Heart left ventricle (tissue), 16 donors: ENCODE results near the gene RANGAP1. TPM values are rescaled to one million over a fixed set of nuclear protein-coding genes. Genes with fewer than 3 reads are reported as not detected.
A peak's percentile ranks its signal among the peaks of the same experiment; 100 is the strongest.

Source experiments
- ATAC-seq, 4 donors: fragments of 200-7000 bp; cut with Tn5 transposase; one replicate each; pipeline ENCODE4 v1.9.1; 2020 to 2022; ENCODE audit warnings: moderate library complexity in 4 of 4, mild to moderate bottlenecking in 3 of 4, moderate number of reproducible peaks in 1 of 4
- DNase-seq, 5 donors: peaks; one replicate each; pipeline ENCODE4 v3.0.0-alpha.2; 2020
- H3K27ac ChIP-seq, 12 donors: fragments of 200-600 bp; sonication (generic) in 4 of 12; one replicate each; pipeline versions ENCODE4 v1.5.0 to v1.8.0; 2016 to 2022; ENCODE audit warnings: mild to moderate bottlenecking in 2 of 12
- H3K27me3 ChIP-seq, 9 donors: fragments of 200-600 bp; sonication (generic) in 2 of 9; one replicate each; pipeline versions ENCODE4 v1.5.1 to v1.8.0; 2016 to 2022; ENCODE audit warnings: mild to moderate bottlenecking in 3 of 9
- H3K36me3 ChIP-seq, 9 donors: fragments of 200-600 bp; sonication (generic) in 2 of 9; one replicate each; pipeline versions ENCODE4 v1.5.0 to v1.8.0; 2018 to 2022; ENCODE audit warnings: mild to moderate bottlenecking in 2 of 9
- H3K4me1 ChIP-seq, 12 donors: fragments of 200-600 bp; sonication (generic) in 4 of 12; one replicate each; pipeline versions ENCODE4 v1.5.0 to v1.8.0; 2016 to 2022; ENCODE audit warnings: mild to moderate bottlenecking in 3 of 12
- H3K4me3 ChIP-seq, 12 donors: fragments of 200-600 bp; sonication (generic) in 4 of 12; one replicate each; pipeline versions ENCODE4 v1.5.0 to v1.8.0; 2017 to 2022; ENCODE audit warnings: mild to moderate bottlenecking in 9 of 12, moderate library complexity in 4 of 12
- H3K9me3 ChIP-seq, 12 donors: fragments of 200-600 bp; sonication (generic) in 4 of 12; one replicate each; pipeline versions ENCODE4 v1.5.0 to v1.8.0; 2016 to 2022; ENCODE audit warnings: mild to moderate bottlenecking in 1 of 12
- POLR2A ChIP-seq, 2 donors: fragments of 450-650 bp; IDR thresholded peaks; one replicate each; pipeline ENCODE4 v1.6.1; 2017; ENCODE audit warnings: antibody characterized with exemption in 2 of 2, mild to moderate bottlenecking in 2 of 2, moderate library complexity in 2 of 2
- WGBS, 4 donors: extraction: QIAGEN DNeasy Blood & Tissue Kit in 2 of 4; methylation state at CpG; one replicate each; pipeline versions ENCODE4 v1.1.5 to v1.1.7; 2013 to 2018; 5-methylcytosine and 5-hydroxymethylcytosine counted together
- intact Hi-C, 10 donors: fragments of 100-400 bp; cut with DNase I; formaldehyde crosslinking; loops; one replicate each; pipeline versions ENCODE4 v1.11.1 to v1.14.2; 2022
- polyA plus RNA-seq, 2 donors: library from polyadenylated mRNA; stranded (reverse); fragments of 200-250 nt; gene quantifications; one replicate each; pipeline ENCODE4 v1.2.3, GENCODE V29; 2013
- total RNA-seq, 9 donors: library from RNA; depleted of rRNA in 2 of 9; stranded (reverse); fragments of >200 nt in 2 of 9; fragmentation: NEBNext Ultra II Directional in 3 of 9; extraction: Animal tissue kit (Norgen Biotek cat#: 25700) in 3 of 9; gene quantifications; one replicate each; pipeline versions ENCODE4 v1.1.0 to v1.2.4, GENCODE V29; 2016 to 2023
- TF ChIP-seq, protein P1 (sequence below), 12 donors: fragments of 200-600 bp; sonication (generic) in 4 of 12; IDR thresholded peaks; one replicate each; pipeline versions ENCODE4 v1.5.0 to v1.8.0; 2018 to 2022; ENCODE audit warnings: antibody characterized with exemption in 12 of 12, mild to moderate bottlenecking in 5 of 12
- donor health status: ischemic (EF 13 %, LVEDD 7.1; RV severe dilation, severe dysfunction).
- donor health status: healthy with polysubstance abuse.
- donor health status: DM: no; HTN: yes; CAD: no.
- donor health status: DM: no; HTN: no; CAD: no.
- donor health status: ischemic (EF 25% LVEDD 6.9; RV normal size, moderate dysfunction).
- donor health status: ischemic (EF 25% LVEDD 5.7; RV mildly dilated, moderate dysfunction).
- donor health status: healthy.
- donor health status: DM: yes; HTN: yes; CAD: no.
- donor health status: ischemic (EF 35%, LVEDD 5.7; RV mildly dilated, moderate dysfunction).
- donor health status: nonischemic (EF 11% LVEDD 7.7; RV severe dilation, severe dysfunction).
- donor health status: DM: yes; HTN: yes; CAD: no.
- donor health status: PGD.
- donor health status: ischemic (EF 29% LVEDD 5.4; RV normal size, mild dysfunction).
- donor health status: nonischemic (EF 23%, LVEDD 6.1; RV moderate dilation, normal function).

The RANGAP1 gene
- total and polyA plus RNA-seq, 11 donors: 23.7 to 125 (median 35.0) TPM

DNA sequence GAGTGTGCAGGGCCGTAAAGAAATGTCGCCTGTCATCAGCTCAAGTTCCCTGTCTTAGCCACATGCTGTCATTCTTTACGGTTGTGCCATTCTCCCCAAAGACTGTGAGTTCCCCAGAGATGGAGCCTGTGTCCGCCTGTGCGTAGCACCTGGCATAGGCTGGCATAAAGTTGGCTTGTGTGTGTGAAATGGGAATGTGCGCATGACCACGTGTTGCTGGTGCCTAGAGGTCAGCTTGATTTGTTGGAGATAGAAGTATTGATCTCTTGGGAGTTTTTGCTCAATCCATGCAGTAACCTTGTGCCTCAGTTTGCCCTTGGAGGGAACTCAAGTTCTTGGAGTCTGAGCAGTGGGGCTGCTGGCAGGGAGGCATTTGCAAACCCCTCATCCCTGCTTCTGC lies 54.6 kb downstream of the RANGAP1 start:
- Histone ChIP-seq H3K4me3 (no peak overlapping the region), H3K9me3 (no peaks in the 10 kb centered on the region), H3K36me3 (peaks cover 0 to 30% (median 23%) of the 10 kb centered on the region in 9 donors), H3K27me3 (no peaks in the 10 kb centered on the region), H3K27ac (peak overlapping the region in 6 of 12 donors; percentile 36 to 81 (median 66)), H3K4me1 (peaks cover 0 to 58% (median 33%) of the 10 kb centered on the region in 12 donors)
- TF ChIP-seq POLR2A (IDR thresholded peaks at IDR 0.05): no peak
- intact Hi-C loops: loop anchor here in 2 of 10 donors (5.0 kb wide), 1 partner anchor 34 kb away; no protein-coding TSS in a partner anchor
- 73 to 78% (median 76%) methylated on average over 7 of the region's 7 CpGs for WGBS, 4 donors
- no peak for DNase-seq
- no peak for ATAC-seq

DNA sequence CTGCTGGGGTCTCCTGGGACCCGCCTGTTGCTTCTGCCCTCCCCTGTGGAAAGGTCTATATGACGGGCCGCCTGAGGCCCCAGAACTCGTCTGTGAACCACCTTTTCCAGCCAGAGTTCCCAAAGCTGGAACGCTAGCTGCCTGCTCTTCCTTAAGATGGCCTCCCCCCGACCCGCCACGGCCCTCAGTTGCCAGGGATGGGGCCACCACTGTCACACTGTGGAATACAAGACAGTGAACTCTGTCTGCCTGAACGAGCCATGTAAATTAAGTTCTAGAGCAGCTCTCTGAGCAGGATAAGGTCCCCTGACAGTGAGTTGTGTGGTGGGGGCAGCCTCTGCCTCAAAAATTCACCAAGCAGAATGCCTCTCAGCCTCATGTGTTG lies 55.6 kb downstream of the RANGAP1 start:
- Histone ChIP-seq H3K27me3 (no peaks in the 10 kb centered on the region), H3K4me3 (no peak overlapping the region), H3K27ac (peak overlapping the region in 11 of 12 donors; percentile 9 to 81 (median 65)), H3K4me1 (peaks cover 0 to 49% (median 35%) of the 10 kb centered on the region in 12 donors), H3K9me3 (no peaks in the 10 kb centered on the region), H3K36me3 (peaks cover 0 to 40% (median 33%) of the 10 kb centered on the region in 9 donors)
- 65 to 77% (median 68%) methylated on average over 5 to 9 of the region's 9 CpGs for WGBS, 4 donors
- DNase-seq (no peak), ATAC-seq (no peak)
- intact Hi-C loops: loop anchor here in 2 of 10 donors (5.0 kb wide), 1 partner anchor 33 kb away; no protein-coding TSS in a partner anchor
- TF ChIP-seq POLR2A (IDR thresholded peaks at IDR 0.05): no peak
- TF ChIP-seq, protein P1, sequence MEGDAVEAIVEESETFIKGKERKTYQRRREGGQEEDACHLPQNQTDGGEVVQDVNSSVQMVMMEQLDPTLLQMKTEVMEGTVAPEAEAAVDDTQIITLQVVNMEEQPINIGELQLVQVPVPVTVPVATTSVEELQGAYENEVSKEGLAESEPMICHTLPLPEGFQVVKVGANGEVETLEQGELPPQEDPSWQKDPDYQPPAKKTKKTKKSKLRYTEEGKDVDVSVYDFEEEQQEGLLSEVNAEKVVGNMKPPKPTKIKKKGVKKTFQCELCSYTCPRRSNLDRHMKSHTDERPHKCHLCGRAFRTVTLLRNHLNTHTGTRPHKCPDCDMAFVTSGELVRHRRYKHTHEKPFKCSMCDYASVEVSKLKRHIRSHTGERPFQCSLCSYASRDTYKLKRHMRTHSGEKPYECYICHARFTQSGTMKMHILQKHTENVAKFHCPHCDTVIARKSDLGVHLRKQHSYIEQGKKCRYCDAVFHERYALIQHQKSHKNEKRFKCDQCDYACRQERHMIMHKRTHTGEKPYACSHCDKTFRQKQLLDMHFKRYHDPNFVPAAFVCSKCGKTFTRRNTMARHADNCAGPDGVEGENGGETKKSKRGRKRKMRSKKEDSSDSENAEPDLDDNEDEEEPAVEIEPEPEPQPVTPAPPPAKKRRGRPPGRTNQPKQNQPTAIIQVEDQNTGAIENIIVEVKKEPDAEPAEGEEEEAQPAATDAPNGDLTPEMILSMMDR (IDR thresholded peaks at IDR 0.05): no peak

DNA sequence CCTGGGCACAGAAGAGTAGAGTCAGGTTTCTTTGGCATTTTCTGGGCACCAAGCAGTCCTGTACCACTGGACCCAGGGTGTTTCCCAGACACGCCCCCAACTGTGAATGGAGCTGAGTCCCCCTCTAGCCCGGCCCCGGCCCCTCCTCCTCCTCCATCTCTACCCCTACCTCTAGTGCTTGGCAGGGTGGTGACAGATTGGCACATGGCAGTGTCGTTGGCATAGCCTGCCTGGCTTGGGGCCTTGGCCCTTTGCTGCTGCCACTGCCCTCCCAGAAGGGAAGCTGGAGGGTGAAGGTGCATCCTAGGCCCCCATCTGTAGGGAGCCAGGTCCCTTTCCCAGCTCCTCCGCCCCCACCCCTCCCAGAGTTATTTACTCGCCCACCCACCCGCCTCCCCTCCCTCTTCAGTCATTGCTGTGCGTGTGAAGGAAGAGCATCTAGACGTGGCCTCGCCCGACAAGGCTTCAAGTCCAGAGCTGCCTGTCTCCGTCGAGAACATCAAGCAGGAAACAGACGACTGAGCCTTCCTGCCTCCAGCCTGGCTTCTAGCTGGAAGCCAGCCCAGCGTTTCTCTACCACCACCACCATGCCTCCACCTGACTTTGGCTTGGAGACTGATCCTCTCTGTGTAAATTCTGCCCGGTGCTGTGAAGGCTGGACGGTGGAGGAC lies 56.1 kb downstream of the RANGAP1 start:
- ATAC-seq (peak; percentile 64 to 80 (median 76)), DNase-seq (peak in 4 of 5 donors; percentile 50 to 85 (median 70))
- no peaks in the 10 kb centered on the region for H3K9me3 ChIP-seq
- TF ChIP-seq, protein P1 (IDR thresholded peaks at IDR 0.05): no peak
- TF ChIP-seq POLR2A (IDR thresholded peaks at IDR 0.05): no peak
- no peaks in the 10 kb centered on the region for H3K27me3 ChIP-seq
- peak overlapping the region in 10 of 12 donors; percentile 9 to 81 (median 66) for H3K27ac ChIP-seq
- H3K36me3 ChIP-seq: peaks cover 0 to 45% (median 38%) of the 10 kb centered on the region in 9 donors
- 39 to 51% (median 44%) methylated on average over 13 to 17 of the region's 17 CpGs for WGBS, 4 donors
- no peak overlapping the region for H3K4me3 ChIP-seq
- intact Hi-C loops: loop anchor here in 2 of 10 donors (5.0 kb wide), 1 partner anchor 33 kb away; no protein-coding TSS in a partner anchor
- peaks cover 0 to 44% (median 33%) of the 10 kb centered on the region in 12 donors for H3K4me1 ChIP-seq

- Histone ChIP-seq H3K9me3 (no peaks in the 10 kb centered on the region), H3K4me3 (no peak overlapping the region), H3K36me3 (peaks cover 0 to 52% (median 44%) of the 10 kb centered on the region in 9 donors), H3K27ac (peak overlapping the region in 6 of 12 donors; percentile 59 to 81 (median 70)), H3K27me3 (no peaks in the 10 kb centered on the region), H3K4me1 (peaks cover 0 to 42% (median 33%) of the 10 kb centered on the region in 12 donors)
- DNase-seq (no peak), ATAC-seq (no peak)
- intact Hi-C loops: no loop called here
- no peak for TF ChIP-seq POLR2A (IDR thresholded peaks at IDR 0.05)
- TF ChIP-seq, protein P1 (IDR thresholded peaks at IDR 0.05): no peak
- 87 to 91% (median 89%) methylated on average over 6 of the region's 6 CpGs for WGBS, 4 donors
Measured at GRCh38 chr22:41229215-41229614, 56.8 kb downstream of the RANGAP1 start.
